GM19193 (cell line): ENCODE measurements around the gene OR52E4.

Experiments
- POLR2A ChIP-seq: IDR thresholded peaks from 4 replicates; pipeline ENCODE4 v1.6.1; 2011; ENCODE audit not compliant: insufficient read depth, insufficient read length; ENCODE audit errors: extremely low read depth

The OR52E4 gene

DNA sequence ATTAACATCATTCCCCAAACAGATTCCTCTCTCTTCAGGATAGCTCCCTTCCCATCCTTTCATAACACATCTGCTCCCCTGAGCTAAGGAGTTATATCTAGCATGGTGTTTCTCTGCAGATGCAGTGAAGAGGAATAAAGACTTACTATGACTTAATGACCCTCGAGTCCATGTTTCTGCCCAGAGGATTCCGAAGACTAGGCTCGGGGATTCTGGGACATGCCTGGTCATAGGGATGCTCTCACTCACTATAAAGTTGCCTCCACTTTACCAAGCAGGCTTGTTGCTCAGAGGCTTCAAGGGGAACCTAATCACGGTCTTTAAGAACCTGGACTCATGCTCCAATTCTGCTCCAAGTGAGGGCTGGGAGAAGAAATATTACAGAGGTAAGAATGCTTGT, at the start of gene OR52E4:
TSS of gene OR52E4 (plus strand) at position 301 of the 400 bp plus-strand sequence. CDS start 3,664 bp downstream, outside the sequence.
- TF ChIP-seq POLR2A = no peak

DNA sequence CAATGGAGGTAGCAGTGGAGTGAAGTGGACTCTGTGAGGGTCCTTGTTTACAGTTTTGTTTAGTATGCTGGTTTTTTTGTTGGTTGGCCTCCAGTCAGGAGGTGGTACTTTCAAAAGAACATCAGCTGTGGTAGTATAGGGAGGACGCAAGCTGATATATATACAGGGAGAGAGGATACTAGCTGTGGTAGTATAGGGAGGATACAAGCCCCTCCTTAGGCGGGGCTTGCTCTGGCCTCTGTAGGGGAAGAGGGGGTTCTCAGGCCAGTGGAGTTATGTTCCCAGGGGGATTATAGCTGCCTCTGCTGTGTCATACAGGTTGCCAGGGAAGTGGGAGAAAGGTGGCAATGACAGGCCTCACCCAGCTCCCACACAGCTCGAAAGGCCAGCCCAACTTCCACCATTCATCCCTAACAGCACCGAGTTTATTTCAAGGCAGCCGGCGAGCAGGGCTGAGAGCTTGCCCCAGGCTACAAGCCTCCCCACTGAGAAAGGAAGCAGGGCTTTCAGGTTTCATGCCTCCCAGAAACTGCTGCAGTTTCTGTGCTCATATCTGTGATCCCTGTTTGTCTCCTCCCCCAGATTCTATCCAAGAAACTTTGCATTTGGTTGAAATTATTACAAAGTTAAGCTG, 49.1 kb upstream of the OR52E4 start:
- TF ChIP-seq POLR2A = no peak

DNA sequence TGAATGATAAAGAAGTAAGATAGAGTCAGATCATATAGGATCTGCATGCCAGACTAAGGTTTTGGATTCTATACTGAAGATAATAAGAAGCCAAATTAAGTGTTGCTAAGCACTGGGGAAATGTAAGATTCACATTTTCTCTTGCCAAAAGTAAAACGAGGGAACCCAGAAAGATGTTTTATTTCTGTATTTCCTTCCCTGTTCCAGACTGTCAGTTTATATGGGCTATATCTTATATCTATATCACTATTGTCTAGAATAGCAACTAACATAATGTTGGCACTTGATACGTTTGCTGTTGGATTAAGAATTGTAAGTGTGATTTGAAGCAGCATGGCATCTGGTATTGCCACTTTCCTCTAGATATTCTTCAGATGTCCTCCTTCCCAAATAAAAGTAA, 47.0 kb upstream of the OR52E4 start:
- no peak for TF ChIP-seq POLR2A

DNA sequence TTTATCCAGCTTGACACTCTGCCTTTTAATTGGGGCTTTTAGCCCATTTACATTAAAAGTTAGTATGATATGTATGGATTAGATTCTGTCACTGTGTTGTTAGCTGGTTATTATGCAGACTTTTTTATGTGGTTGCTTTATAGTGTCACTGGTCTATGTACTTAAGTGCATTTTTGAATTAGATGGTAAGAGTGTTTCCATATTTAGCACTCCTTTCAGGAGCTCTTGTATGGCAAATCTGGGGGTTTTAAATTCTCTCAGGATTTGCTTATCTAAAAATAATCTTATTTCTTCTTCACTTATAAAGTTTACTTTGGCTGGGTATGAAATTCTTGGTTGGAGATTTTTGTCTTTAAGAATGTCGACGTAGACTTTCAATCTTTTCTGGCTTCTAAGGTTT, 42.7 kb upstream of the OR52E4 start:
- TF ChIP-seq POLR2A = no peak

DNA sequence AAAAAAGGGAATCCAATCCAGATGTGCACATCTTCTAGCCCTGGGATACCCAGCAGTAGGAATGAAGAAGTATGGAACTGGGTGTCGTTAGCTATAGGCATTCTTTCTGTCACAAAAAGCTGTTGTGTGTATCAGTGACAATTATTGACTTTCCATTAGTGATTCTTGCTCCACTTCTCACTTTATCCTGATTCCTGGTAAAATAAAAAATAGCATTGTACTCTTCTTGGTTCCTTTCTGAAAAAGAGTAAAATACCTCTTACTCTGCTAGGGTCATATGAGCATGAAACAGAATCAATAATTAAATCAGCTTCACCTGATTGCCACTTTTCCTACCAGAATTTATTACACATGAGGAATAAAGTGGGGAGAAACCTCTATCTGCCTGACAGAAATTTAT, 38.6 kb upstream of the OR52E4 start, which contains the start of gene OR52E6:
TSS of gene OR52E6 (minus strand) at position 101 of the 400 bp plus-strand sequence. CDS start at position 101, 0 bp downstream.
- TF ChIP-seq POLR2A = no peak

DNA sequence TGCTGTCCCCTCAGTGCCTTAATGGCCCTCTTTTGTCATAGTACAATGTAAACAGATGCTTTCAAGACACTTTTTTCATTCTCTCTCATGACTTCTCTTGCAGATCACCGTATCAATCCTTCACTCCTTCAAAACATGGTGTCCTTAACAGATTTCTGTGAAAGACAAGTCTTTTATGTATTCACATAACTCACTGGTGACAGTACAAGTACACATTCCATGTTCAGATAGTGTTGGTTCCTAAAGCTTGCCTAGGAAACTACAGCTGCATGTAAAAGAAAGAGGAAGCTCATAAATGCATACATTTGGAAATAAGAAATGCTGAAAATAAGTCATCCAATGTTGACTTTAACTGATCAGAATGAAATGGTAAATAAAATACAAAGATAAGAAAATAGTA, 33.7 kb upstream of the OR52E4 start:
- no peak for TF ChIP-seq POLR2A

DNA sequence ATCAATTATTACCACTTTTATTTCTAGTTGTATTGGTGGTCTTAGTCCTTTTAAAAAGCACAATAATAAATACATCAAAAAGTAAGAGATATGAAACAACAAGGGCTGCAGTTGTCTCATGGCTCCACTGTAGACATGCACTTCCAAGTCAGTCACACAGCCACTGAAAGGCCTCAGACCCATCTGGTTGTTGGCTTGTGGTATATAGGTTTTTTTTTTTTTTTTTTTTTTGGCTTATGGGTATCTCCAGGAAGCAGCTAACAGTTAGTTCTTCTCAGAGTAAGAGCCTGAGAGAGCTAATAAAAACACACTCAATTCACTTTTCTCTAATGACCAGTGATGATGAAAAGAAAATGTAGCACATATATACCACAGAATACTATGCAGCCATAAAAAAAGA, 32.7 kb upstream of the OR52E4 start:
- TF ChIP-seq POLR2A = no peak

DNA sequence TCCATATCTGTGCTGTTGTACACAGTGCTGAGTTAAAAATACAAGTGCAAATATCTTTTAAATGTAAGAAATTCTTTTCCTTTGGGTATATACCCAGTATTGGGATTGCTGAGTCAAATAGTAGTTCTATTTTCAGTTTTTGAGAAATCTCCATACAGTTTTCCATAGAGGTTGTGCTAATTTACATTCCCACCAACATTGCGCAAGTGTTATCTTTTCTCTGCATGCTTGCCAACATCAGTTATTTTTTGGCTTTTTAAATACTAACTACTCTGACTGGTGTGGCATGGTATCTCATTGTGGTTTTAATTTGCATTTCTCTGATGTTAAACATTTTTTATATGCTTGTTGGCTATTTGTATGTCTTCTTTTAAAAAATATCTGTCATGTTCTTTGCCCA, 29.4 kb upstream of the OR52E4 start:
- no peak for TF ChIP-seq POLR2A

DNA sequence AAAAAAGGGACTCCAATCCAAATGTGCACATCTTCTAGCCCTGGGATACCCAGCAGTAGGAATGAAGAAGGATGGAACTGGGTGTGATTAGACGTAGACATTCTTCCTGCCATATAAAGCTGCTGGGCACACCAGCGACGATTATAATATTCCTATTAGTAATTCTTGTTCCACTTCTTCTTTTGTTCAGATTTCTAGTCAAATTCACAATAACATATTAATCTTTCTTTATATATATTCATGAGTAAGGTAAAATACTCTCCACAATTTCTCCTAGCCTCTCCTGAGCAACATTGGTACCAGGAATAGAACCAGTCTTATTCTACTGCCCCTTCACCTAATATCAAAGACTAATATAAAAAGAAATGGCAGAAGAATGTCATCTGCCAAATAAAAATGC, 22.8 kb upstream of the OR52E4 start, which contains the start of gene OR52E8:
TSS of gene OR52E8 (minus strand) at position 101 of the 400 bp plus-strand sequence. CDS start at position 101, 0 bp downstream.
- no peak for TF ChIP-seq POLR2A

DNA sequence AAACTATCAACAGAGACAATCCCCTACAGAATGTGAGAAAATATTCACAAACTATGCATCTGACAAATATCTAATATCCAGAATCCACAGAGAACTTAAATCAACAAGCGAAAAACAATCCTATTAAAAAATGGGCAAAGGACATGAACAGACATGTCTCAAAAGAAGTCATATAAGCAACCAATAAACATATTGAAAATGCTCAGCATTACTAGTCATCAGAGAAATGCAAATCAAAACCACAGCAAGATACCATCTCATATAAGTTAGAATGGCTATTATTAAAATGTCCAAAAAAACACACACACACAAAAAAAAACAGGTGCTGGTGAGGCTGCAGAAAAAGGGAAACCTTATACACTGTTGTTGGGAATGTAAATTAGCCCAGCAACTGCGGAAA, 14.6 kb upstream of the OR52E4 start:
- no peak for TF ChIP-seq POLR2A

DNA sequence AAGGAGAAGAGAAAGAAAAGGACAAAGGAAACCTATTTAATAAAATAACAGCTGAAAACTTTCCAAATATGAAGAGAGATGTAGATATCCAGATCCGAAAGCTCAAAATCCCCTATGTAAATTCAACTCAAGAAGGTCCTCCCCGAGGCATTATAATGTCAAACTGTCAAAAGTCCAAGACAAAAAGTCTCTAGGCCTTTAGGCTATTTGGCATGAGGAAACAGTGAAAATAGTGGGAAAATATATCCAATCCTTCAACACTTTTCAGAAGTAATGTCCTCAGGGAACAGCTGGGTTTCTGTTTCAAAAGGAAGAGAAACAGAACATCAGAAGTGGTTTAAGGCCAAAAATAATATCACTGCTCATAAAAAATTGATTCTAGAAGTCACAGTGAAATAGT, 1.9 kb upstream of the OR52E4 start:
- no peak for TF ChIP-seq POLR2A

DNA sequence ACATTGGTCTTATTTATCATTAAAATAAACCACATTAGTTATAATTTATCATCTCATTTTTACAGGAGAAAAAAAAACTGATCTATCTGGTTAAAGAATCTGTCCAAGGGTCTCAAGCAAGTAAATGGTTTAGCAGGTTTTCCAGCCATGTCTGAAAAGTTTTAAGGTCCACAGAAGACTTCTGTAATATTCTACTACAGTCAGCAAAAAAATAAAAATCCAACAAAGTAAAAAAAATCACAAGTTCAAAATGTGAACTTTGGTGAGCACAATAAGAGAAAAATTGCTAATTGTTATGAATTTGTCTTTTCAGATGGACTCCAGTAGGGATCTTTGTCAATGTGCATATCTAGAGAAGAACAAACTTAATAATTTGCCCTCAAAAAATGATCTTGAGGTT, 1.3 kb downstream of the OR52E4 start:
- no peak for TF ChIP-seq POLR2A

DNA sequence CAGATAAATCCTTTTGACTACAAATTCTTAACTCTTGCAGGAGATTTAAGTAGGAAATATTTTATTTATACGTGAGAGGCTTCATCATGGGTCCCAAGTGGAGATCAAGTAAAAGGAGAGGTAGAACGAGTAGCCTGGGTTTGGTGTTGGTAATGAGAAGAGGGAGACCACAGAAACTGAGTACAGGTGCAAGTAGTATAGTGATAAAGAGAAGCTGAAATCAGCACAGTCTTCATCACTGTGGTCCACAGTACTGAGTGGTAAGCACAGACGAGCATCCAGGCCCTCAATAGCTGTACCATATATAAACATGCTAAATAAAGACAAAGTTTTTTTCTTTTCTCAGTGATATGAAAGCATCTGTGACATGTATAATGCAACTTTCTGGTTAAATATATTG, 6.7 kb downstream of the OR52E4 start:
- TF ChIP-seq POLR2A = no peak

DNA sequence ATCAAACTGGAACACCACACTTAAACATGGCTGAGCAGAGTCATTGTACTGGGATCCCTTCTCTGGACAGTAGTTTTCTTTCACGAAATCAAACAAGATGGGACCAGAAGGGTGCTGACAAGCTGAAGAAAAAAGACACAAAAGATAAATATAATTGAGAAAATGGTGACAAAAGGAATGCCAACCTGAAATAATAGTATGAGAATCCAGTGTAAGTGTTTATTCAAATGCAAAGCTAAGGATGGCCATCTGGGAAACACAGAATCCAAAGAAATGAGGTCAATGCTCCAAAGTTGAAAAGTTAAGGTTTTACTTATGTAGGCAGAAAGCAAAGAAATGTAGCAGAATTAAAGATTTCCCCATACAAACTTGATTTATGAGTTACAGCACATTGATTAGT, 7.2 kb downstream of the OR52E4 start:
- no peak for TF ChIP-seq POLR2A

DNA sequence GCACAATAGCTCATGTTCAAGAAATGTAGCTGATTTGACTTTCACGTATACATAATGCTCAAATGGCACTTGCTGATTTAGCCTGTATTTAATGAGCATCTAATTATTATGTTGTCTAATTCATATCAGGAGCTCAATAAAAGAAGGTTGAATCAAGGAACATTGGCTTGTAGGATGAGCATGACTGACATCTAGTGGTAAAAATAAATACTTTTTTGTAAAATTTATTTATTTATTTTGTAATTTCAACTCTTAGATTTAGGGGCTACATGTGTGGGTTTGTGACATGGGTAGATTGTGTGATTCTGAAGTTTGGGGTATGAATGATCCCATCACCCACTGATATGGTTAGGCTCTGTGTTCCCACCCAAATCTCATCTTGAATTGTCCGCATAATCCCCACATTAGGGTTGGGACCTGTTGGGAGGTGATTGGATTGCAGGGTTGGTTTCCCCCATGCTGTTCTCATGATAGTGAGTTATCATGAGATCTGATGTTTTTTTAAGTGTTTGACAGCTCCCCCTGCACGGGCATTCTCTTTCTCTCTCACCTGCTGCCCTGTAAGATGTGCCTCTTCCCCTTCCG, 10.9 kb downstream of the OR52E4 start:
- no peak for TF ChIP-seq POLR2A

DNA sequence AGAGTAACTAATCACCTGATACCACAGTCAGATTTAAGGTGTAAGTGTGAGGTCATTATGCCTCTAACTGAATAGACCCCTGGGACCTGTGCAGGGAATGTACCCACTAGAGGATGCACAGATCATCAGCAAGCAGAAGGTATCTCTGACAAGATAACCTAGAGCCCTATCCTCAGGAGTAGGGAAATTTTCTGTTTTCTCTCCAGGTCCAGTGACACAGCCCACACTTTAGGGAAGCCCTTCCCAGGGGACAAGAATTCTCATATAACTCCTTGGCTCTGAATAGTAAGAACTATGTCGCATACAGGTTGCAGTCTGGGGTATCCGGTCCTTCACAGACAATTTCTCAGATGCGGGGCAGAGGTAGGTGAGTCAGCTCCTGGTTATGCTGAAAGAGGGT, 12.5 kb downstream of the OR52E4 start, which contains the start of gene OR52E5:
TSS of gene OR52E5 (plus strand) at position 301 of the 400 bp plus-strand sequence. CDS start 7,569 bp downstream, outside the sequence.
- no peak for TF ChIP-seq POLR2A

DNA sequence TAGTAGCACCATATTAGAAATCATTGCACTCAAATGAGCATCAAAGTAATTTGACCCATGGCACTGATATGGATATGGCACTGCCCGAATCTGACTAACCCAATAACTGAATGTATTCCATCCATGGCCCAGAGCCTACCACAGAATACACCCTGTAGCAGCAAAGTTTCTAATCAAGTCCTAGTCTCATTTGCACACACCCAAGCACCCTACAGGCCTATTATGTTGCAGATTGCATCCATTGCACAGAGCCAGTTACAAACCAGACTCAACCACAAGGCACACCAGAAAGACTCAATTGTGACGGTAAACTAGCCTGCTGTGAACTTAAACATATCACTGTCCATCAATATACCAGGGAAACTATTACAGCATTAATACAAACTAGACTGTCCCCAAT, 19.1 kb downstream of the OR52E4 start:
- TF ChIP-seq POLR2A = no peak

DNA sequence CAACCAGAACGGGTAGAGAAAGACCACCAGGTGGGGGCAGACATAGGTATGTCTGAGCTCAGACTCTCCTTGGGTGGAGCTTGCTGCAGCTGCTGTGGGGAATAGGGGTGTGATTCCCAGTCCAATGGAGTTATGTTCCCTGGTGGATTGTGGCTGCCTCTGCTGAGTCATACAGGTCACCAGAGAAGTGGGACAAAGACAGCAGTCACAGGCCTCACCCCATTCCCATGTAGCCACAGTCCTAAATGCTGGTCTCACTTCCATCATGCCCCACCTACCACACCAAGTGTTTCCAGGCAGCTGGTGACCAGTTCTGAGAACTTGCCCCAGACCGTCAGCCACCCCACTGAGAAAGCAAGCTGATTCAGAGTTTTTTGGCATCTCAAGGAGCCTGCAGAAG, 30.1 kb downstream of the OR52E4 start:
- no peak for TF ChIP-seq POLR2A
